HepG2 (cell line): ENCODE data around the gene USP19. TPM values are rescaled to one million over a fixed set of nuclear protein-coding genes. Genes with fewer than 3 reads are reported as not detected.

Experiments
- ATAC-seq: fragments of 200-7000 bp; cut with Tn5 transposase; 3 replicates; pipeline ENCODE4 v1.9.1; 2020; ENCODE audit warnings: mild to moderate bottlenecking, moderate library complexity
- BruUV-seq: library from RNA; stranded (reverse); fragments of 400-500 nt; replicated peaks from 2 replicates; lab custom pipeline; 2021; lab: Mats Ljungman, UMichigan
- CTCF ChIA-PET: fragments of 300-600 bp; formaldehyde crosslinking; extraction: SDS; loops from one replicate; lab custom pipeline; 2021; ENCODE audit warnings: low total read pairs, inconsistent platforms, low intra/inter-chr PET ratio; lab: Yijun Ruan, JAX
- POLR2A ChIA-PET: fragments of 350-600 bp; sonication (Branson Sonifier 250); formaldehyde crosslinking; loops from one replicate; lab custom pipeline; 2020; ENCODE audit warnings: antibody characterized with exemption, inconsistent platforms; lab: Yijun Ruan, JAX
- DNase-seq: peaks from one replicate; pipeline ENCODE4 v3.0.0-alpha.2; 2015; ENCODE audit warnings: low spot score
- FAIRE-seq: peaks from 3 replicates; lab custom pipeline; 2011; peaks lifted over from hg19 to GRCh38; lab: Jason Lieb, UNC
- H2AFZ ChIP-seq: one replicate; pipeline ENCODE4 v1.6.1; 2011; ENCODE audit warnings: low read length, inconsistent platforms
- H3K27ac ChIP-seq: fragments of 300-600 bp; 3 replicates; pipeline ENCODE4 v1.8.0; 2011; ENCODE audit warnings: mixed run types, mild to moderate bottlenecking, mixed read lengths, low read length, inconsistent platforms; ENCODE audit not compliant: insufficient read depth; ENCODE audit errors: extremely low read length
- H3K27me3 ChIP-seq, 2 experiments: fragments of 200-600 bp in 1 of 2; 2 replicates in 1 of 2; 3 replicates in 1 of 2; pipeline versions ENCODE4 v1.6.0 to v1.8.0; 2011; ENCODE audit warnings: low read length in 2 of 2, mild to moderate bottlenecking in 2 of 2, moderate library complexity in 2 of 2, inconsistent platforms in 1 of 2; ENCODE audit not compliant: insufficient read depth in 2 of 2, control insufficient read depth in 1 of 2
- H3K36me3 ChIP-seq, 2 experiments: fragments of 200-600 bp in 1 of 2; replicated peaks in 1 of 2; 2 replicates in 1 of 2; 3 replicates in 1 of 2; pipeline versions ENCODE4 v1.5.1 to v1.8.0; 2011; ENCODE audit warnings: low read length in 2 of 2, inconsistent platforms in 1 of 2; ENCODE audit not compliant: insufficient read depth in 2 of 2, control insufficient read depth in 1 of 2
- H3K4me1 ChIP-seq: 2 replicates; pipeline ENCODE4 v1.5.1; 2012; ENCODE audit warnings: low read length, inconsistent platforms; ENCODE audit not compliant: insufficient read depth
- H3K4me2 ChIP-seq: 2 replicates; pipeline ENCODE4 v1.6.0; 2011; ENCODE audit warnings: low read depth, low read length, inconsistent platforms
- H3K4me3 ChIP-seq, 3 experiments: fragments of 200-600 bp in 1 of 3; sonication (generic), shearing (Covaris generic) in 1 of 3; replicated peaks in 1 of 3; 2 replicates each; pipeline ENCODE4 v1.5.1; 2011 to 2016; ENCODE audit warnings: low read length in 3 of 3, inconsistent platforms in 2 of 3, low read depth in 2 of 3, mild to moderate bottlenecking in 2 of 3, control low read depth in 1 of 3, mixed read lengths in 1 of 3; ENCODE audit not compliant: insufficient read depth in 1 of 3
- H3K79me2 ChIP-seq: one replicate; pipeline ENCODE4 v1.6.1; 2011; ENCODE audit warnings: low read length, inconsistent platforms; ENCODE audit not compliant: insufficient read depth
- H3K9ac ChIP-seq: 2 replicates; pipeline ENCODE4 v1.6.0; 2011; ENCODE audit warnings: mild to moderate bottlenecking, low read depth, low read length, inconsistent platforms; ENCODE audit not compliant: insufficient read depth
- H3K9me3 ChIP-seq: 2 replicates; pipeline ENCODE4 v1.5.1; 2012; ENCODE audit warnings: mild to moderate bottlenecking, low read length
- H4K20me1 ChIP-seq: 2 replicates; pipeline ENCODE4 v1.6.0; 2011; ENCODE audit warnings: inconsistent platforms, mild to moderate bottlenecking, low read length, moderate library complexity; ENCODE audit not compliant: insufficient read depth
- ADNP ChIP-seq: sonication (generic); formaldehyde crosslinking; IDR thresholded peaks from 2 replicates; pipeline ENCODE4 v1.4.0; 2020; ENCODE audit warnings: missing genetic modification reagents
- GABPA ChIP-seq, 2 experiments: IDR thresholded peaks; 2 replicates each; pipeline ENCODE4 v1.6.1; 2011 to 2016; ENCODE audit warnings: low read depth in 2 of 2, low read length in 1 of 2, missing biosample characterization in 1 of 2, missing genetic modification characterization in 1 of 2
- GATAD1 ChIP-seq: IDR thresholded peaks from 2 replicates; pipeline ENCODE4 v1.6.1; 2016; ENCODE audit warnings: missing genetic modification reagents, missing compliant biosample characterization
- RAD21 ChIP-seq: fragments of 450-650 bp; formaldehyde crosslinking; IDR thresholded peaks from 2 replicates; pipeline ENCODE4 v1.5.0; 2020; ENCODE audit warnings: mild to moderate bottlenecking
- SIN3B ChIP-seq: fragments of 150-350 bp; IDR thresholded peaks from 2 replicates; pipeline ENCODE4 v1.6.1; 2014; ENCODE audit warnings: low read length
- U2AF1 ChIP-seq: fragments of 200-400 bp; formaldehyde crosslinking; optimal IDR thresholded peaks from 2 replicates; pipeline ENCODE3; 2017; ENCODE audit warnings: mild to moderate bottlenecking, low read depth, low read length
- ZNF224 ChIP-seq: sonication (generic); formaldehyde crosslinking; IDR thresholded peaks from 2 replicates; pipeline ENCODE4 v1.5.0; 2020; ENCODE audit warnings: mild to moderate bottlenecking, missing genetic modification reagents
- ZNF350 ChIP-seq: sonication (generic); formaldehyde crosslinking; IDR thresholded peaks from 2 replicates; pipeline ENCODE4 v1.4.0; 2020; ENCODE audit warnings: mild to moderate bottlenecking, low read depth, missing genetic modification reagents, borderline replicate concordance
- WGBS: methylation state at CpG from one replicate; pipeline ENCODE4 v1.1.6; 2017; ENCODE audit warnings: low lambda C conversion rate; 5-methylcytosine and 5-hydroxymethylcytosine counted together
- in situ Hi-C: cut with HindIII; loops from 2 replicates; pipeline ENCODE4 v1.10.0; 2017; ENCODE audit warnings: low pct_unique_long_range_greater_than_20kb; ENCODE audit not compliant: extremely low pct_ligation_motif_present
- intact Hi-C: fragments of 100-400 bp; cut with micrococcal nuclease; formaldehyde crosslinking; loops from one replicate; pipeline ENCODE4 v1.10.0; 2022; ENCODE audit not compliant: unreplicated experiment
- polyA plus RNA-seq, 8 experiments: library from polyadenylated mRNA; depleted of rRNA in 3 of 8; stranded (reverse) in 7 of 8; unstranded in 1 of 8; fragments of >200 nt; fragmentation: Illumina TruSeq in 4 of 8; extraction: Trizol in 4 of 8; gene quantifications; 2 replicates each; pipeline versions ENCODE4 v1.2.1 to v1.2.3, GENCODE V29; 2011 to 2016; ENCODE audit warnings: low read depth in 4 of 8, missing spikeins in 1 of 8, mixed read lengths in 1 of 8; ENCODE audit not compliant: insufficient read depth in 1 of 8
- total RNA-seq, 5 experiments: library from RNA; depleted of rRNA; stranded (reverse); fragments of >200 nt; fragmentation: Illumina TruSeq; extraction: Trizol; gene quantifications; 2 replicates each; pipeline ENCODE4 v1.2.3, GENCODE V29; 2016; ENCODE audit warnings: low read depth in 1 of 5
- TF ChIP-seq, protein P1 (sequence below), 2 experiments: IDR thresholded peaks; 2 replicates each; pipeline ENCODE4 v1.6.1; 2011 to 2012; ENCODE audit warnings: low read length in 2 of 2, borderline replicate concordance in 1 of 2, low read depth in 1 of 2, mild to moderate bottlenecking in 1 of 2, moderate library complexity in 1 of 2
- TF ChIP-seq, protein P2 (sequence below): IDR thresholded peaks from 2 replicates; pipeline ENCODE4 v1.6.1; 2012; ENCODE audit warnings: inconsistent platforms
- TF ChIP-seq, protein P3 (sequence below): sonication (generic); formaldehyde crosslinking; IDR thresholded peaks from 2 replicates; pipeline ENCODE4 v1.5.1; 2020; ENCODE audit warnings: missing genetic modification reagents, mild to moderate bottlenecking, borderline replicate concordance
- TF ChIP-seq, protein P4 (sequence below): sonication (generic); formaldehyde crosslinking; IDR thresholded peaks from 2 replicates; pipeline ENCODE4 v1.4.0; 2020; ENCODE audit warnings: mild to moderate bottlenecking, missing genetic modification reagents
- TF ChIP-seq, protein P5 (sequence below): sonication (generic); formaldehyde crosslinking; IDR thresholded peaks from 2 replicates; pipeline ENCODE4 v1.4.0; 2020; ENCODE audit warnings: missing genetic modification reagents, borderline replicate concordance

The USP19 gene
- total and polyA plus RNA-seq, 2 of the 13 experiments (the other 11 are each of a cell fraction or from before 2014, with no cell fraction given): 28.3 to 31.7 TPM

DNA sequence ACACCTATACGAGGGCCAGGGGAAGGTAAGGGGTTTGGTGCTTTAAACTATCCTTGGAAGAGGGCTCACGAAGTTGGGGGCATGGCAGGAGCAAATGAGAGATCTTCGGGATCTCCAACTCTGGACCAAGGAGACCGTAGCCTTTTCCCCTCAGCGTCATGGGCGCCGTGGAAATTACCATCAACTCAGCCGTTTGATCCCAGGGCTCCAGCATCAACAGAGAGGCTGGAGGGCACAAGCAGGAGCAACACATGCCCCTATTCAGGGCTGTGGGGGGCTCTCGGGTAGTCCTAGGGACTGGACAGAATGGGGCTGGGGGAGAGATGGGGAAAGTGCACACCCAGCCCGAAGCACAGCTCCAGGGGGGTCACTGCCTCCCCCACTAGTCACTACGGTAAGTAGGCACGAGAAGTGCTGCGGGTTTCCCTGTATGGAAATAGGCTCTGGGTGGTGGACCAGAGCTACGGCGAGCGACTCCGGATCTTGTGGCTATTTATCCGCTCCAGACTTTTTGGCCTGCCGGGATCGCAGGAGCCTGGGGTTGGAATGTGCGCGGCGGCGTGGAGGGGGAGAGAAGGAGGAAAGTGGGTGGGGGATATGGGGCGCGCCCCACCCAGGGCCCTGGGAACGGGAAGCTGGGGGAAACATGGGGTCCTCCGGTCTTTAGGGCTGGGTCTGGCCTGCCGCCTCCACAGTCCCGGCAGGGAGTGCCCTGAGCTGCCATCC lies 12.8 kb upstream of the USP19 start:
- Histone ChIP-seq H3K79me2 (peaks cover 15% of the 10 kb centered on the region), H3K36me3 (peaks cover 5 to 10% of the 10 kb centered on the region in 2 experiments; a peak in 2 of 5 replicates), H3K4me2 (peak overlapping the region; percentile 97), H3K9me3 (no peaks in the 10 kb centered on the region), H3K27ac (peak overlapping the region; percentile 80), H3K27me3 (no peaks in the 10 kb centered on the region), H4K20me1 (no peaks in the 10 kb centered on the region), H3K9ac (peak overlapping the region; percentile 75), H2AFZ (peak overlapping the region; percentile 99), H3K4me3 (peak overlapping the region; percentile 72 to 78 (median 77)), H3K4me1 (peaks cover 39% of the 10 kb centered on the region)
- intact Hi-C loops: loop anchor here (5.0 kb wide), 1 partner anchor 41 kb away; the partner anchor contains the start of gene QRICH1
- peak; percentile 60 for ATAC-seq
- ChIA-PET CTCF (no interaction called here), POLR2A (interaction anchor here (0.6 to 8.5 kb wide), 19 partner anchors 9 to 660 kb away, joined by 3 to 110 read pairs (median 6); partner anchors contain the start of genes GPX1, IMPDH2, KLHDC8B and NDUFAF3)
- DNase-seq: peak; percentile 80
- in situ Hi-C loops: no loop called here
- BruUV-seq: TSS peak; percentile 79
- WGBS: 0% methylated on average over 6 of the region's 30 CpGs
- no peak for FAIRE-seq
- TF ChIP-seq, protein P1, sequence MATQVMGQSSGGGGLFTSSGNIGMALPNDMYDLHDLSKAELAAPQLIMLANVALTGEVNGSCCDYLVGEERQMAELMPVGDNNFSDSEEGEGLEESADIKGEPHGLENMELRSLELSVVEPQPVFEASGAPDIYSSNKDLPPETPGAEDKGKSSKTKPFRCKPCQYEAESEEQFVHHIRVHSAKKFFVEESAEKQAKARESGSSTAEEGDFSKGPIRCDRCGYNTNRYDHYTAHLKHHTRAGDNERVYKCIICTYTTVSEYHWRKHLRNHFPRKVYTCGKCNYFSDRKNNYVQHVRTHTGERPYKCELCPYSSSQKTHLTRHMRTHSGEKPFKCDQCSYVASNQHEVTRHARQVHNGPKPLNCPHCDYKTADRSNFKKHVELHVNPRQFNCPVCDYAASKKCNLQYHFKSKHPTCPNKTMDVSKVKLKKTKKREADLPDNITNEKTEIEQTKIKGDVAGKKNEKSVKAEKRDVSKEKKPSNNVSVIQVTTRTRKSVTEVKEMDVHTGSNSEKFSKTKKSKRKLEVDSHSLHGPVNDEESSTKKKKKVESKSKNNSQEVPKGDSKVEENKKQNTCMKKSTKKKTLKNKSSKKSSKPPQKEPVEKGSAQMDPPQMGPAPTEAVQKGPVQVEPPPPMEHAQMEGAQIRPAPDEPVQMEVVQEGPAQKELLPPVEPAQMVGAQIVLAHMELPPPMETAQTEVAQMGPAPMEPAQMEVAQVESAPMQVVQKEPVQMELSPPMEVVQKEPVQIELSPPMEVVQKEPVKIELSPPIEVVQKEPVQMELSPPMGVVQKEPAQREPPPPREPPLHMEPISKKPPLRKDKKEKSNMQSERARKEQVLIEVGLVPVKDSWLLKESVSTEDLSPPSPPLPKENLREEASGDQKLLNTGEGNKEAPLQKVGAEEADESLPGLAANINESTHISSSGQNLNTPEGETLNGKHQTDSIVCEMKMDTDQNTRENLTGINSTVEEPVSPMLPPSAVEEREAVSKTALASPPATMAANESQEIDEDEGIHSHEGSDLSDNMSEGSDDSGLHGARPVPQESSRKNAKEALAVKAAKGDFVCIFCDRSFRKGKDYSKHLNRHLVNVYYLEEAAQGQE (IDR thresholded peaks at IDR 0.05; ENCODE audit: borderline replicate concordance in 1 of 2, low read depth in 1 of 2, low read length in 2 of 2): peak in 1 of 2 experiments; percentile 20; a peak in 1 of 4 replicates
- TF ChIP-seq U2AF1: peak; percentile 37
- 0 out of 2 replicates have a peak, but pooled peaks have one; percentile 19 for TF ChIP-seq SIN3B
- no peak for TF ChIP-seq ZNF224 (CRISPR knock-in tag)
- TF ChIP-seq RAD21 (CRISPR knock-in tag): 0 out of 2 replicates have a peak, but pooled peaks have one; percentile 18
- TF ChIP-seq, protein P2, sequence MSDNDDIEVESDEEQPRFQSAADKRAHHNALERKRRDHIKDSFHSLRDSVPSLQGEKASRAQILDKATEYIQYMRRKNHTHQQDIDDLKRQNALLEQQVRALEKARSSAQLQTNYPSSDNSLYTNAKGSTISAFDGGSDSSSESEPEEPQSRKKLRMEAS: peak; percentile 66
- TF ChIP-seq, protein P3, sequence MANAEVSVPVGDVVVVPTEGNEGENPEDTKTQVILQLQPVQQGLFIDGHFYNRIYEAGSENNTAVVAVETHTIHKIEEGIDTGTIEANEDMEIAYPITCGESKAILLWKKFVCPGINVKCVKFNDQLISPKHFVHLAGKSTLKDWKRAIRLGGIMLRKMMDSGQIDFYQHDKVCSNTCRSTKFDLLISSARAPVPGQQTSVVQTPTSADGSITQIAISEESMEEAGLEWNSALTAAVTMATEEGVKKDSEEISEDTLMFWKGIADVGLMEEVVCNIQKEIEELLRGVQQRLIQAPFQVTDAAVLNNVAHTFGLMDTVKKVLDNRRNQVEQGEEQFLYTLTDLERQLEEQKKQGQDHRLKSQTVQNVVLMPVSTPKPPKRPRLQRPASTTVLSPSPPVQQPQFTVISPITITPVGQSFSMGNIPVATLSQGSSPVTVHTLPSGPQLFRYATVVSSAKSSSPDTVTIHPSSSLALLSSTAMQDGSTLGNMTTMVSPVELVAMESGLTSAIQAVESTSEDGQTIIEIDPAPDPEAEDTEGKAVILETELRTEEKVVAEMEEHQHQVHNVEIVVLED (CRISPR knock-in tag): 0 out of 2 replicates have a peak, but pooled peaks have one; percentile 8
- TF ChIP-seq ADNP: no peak
- peak; percentile 34; the same call in 1 of the 2 replicates for TF ChIP-seq GATAD1 (CRISPR knock-in tag)
- TF ChIP-seq, protein P4, sequence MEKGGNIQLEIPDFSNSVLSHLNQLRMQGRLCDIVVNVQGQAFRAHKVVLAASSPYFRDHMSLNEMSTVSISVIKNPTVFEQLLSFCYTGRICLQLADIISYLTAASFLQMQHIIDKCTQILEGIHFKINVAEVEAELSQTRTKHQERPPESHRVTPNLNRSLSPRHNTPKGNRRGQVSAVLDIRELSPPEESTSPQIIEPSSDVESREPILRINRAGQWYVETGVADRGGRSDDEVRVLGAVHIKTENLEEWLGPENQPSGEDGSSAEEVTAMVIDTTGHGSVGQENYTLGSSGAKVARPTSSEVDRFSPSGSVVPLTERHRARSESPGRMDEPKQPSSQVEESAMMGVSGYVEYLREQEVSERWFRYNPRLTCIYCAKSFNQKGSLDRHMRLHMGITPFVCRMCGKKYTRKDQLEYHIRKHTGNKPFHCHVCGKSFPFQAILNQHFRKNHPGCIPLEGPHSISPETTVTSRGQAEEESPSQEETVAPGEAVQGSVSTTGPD (CRISPR knock-in tag): no peak
- TF ChIP-seq, protein P5, sequence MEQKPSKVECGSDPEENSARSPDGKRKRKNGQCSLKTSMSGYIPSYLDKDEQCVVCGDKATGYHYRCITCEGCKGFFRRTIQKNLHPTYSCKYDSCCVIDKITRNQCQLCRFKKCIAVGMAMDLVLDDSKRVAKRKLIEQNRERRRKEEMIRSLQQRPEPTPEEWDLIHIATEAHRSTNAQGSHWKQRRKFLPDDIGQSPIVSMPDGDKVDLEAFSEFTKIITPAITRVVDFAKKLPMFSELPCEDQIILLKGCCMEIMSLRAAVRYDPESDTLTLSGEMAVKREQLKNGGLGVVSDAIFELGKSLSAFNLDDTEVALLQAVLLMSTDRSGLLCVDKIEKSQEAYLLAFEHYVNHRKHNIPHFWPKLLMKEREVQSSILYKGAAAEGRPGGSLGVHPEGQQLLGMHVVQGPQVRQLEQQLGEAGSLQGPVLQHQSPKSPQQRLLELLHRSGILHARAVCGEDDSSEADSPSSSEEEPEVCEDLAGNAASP (CRISPR knock-in tag): 0 out of 2 replicates have a peak, but pooled peaks have one; percentile 28
- peak; percentile 36; the same call in 1 of the 2 replicates for TF ChIP-seq ZNF350 (CRISPR knock-in tag)
- no peak for TF ChIP-seq GABPA (IDR thresholded peaks at IDR 0.05; ENCODE audit: low read depth, low read length)
- TF ChIP-seq GABPA (CRISPR knock-in tag; IDR thresholded peaks at IDR 0.05; ENCODE audit: low read depth): peak; percentile 46; the same call in 1 of the 2 replicates
